ENCODE results near the gene PRPF4. TPM values are rescaled to one million over a fixed set of nuclear protein-coding genes. Genes with fewer than 3 reads are reported as not detected.

The PRPF4 gene
- total and polyA plus RNA-seq, 9 of the 15 experiments (the other 6 are each of a cell fraction or from before 2014, with no cell fraction given): 25.8 to 66.0 (median 39.8) TPM

DNA sequence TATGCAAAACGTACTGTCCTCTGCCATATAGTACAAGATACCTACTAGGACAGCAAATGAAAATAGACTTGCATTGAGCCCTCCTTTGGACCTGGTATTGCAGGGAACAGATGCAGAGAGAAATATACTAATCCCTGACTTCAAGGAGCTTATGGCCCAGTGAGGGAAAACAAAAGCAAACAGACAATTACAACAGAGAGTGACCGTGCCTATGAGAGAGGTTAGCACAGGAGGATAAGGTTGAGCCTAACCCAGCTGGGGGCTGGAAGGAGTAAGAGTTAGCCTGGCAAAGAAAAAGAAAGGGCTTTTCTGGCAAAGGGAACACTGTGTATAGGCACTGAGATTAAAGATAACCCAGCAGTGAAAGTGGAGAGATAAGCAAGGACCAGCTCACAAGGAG is 5.6 kb upstream of the PRPF4 start (continued):
- TF ChIP-seq ZNF140 (CRISPR knock-in tag; IDR thresholded peaks at IDR 0.05) (no peak), ETV5 (CRISPR knock-in tag; IDR thresholded peaks at IDR 0.05; ENCODE audit: low read depth) (no peak), JUNB (CRISPR knock-in tag; conservative IDR thresholded peaks at IDR 0.05) (no peak), MAFK (IDR thresholded peaks at IDR 0.05; ENCODE audit: low read length) (no peak), TAF15 (IDR thresholded peaks at IDR 0.05; ENCODE audit: low read depth, low read length) (no peak)
- TF ChIP-seq, protein P1, sequence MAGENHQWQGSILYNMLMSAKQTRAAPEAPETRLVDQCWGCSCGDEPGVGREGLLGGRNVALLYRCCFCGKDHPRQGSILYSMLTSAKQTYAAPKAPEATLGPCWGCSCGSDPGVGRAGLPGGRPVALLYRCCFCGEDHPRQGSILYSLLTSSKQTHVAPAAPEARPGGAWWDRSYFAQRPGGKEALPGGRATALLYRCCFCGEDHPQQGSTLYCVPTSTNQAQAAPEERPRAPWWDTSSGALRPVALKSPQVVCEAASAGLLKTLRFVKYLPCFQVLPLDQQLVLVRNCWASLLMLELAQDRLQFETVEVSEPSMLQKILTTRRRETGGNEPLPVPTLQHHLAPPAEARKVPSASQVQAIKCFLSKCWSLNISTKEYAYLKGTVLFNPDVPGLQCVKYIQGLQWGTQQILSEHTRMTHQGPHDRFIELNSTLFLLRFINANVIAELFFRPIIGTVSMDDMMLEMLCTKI (IDR thresholded peaks at IDR 0.05; ENCODE audit: partially characterized antibody): no peak
- TF ChIP-seq, protein P2, sequence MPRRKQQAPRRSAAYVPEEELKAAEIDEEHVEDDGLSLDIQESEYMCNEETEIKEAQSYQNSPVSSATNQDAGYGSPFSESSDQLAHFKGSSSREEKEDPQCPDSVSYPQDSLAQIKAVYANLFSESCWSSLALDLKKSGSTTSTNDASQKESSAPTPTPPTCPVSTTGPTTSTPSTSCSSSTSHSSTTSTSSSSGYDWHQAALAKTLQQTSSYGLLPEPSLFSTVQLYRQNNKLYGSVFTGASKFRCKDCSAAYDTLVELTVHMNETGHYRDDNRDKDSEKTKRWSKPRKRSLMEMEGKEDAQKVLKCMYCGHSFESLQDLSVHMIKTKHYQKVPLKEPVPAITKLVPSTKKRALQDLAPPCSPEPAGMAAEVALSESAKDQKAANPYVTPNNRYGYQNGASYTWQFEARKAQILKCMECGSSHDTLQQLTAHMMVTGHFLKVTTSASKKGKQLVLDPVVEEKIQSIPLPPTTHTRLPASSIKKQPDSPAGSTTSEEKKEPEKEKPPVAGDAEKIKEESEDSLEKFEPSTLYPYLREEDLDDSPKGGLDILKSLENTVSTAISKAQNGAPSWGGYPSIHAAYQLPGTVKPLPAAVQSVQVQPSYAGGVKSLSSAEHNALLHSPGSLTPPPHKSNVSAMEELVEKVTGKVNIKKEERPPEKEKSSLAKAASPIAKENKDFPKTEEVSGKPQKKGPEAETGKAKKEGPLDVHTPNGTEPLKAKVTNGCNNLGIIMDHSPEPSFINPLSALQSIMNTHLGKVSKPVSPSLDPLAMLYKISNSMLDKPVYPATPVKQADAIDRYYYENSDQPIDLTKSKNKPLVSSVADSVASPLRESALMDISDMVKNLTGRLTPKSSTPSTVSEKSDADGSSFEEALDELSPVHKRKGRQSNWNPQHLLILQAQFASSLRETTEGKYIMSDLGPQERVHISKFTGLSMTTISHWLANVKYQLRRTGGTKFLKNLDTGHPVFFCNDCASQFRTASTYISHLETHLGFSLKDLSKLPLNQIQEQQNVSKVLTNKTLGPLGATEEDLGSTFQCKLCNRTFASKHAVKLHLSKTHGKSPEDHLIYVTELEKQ (CRISPR knock-in tag; IDR thresholded peaks at IDR 0.05): no peak
- TF ChIP-seq, protein P3, sequence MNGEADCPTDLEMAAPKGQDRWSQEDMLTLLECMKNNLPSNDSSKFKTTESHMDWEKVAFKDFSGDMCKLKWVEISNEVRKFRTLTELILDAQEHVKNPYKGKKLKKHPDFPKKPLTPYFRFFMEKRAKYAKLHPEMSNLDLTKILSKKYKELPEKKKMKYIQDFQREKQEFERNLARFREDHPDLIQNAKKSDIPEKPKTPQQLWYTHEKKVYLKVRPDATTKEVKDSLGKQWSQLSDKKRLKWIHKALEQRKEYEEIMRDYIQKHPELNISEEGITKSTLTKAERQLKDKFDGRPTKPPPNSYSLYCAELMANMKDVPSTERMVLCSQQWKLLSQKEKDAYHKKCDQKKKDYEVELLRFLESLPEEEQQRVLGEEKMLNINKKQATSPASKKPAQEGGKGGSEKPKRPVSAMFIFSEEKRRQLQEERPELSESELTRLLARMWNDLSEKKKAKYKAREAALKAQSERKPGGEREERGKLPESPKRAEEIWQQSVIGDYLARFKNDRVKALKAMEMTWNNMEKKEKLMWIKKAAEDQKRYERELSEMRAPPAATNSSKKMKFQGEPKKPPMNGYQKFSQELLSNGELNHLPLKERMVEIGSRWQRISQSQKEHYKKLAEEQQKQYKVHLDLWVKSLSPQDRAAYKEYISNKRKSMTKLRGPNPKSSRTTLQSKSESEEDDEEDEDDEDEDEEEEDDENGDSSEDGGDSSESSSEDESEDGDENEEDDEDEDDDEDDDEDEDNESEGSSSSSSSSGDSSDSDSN (IDR thresholded peaks at IDR 0.05; ENCODE audit: borderline replicate concordance in 1 of 2, low read depth in 2 of 2, low read length in 2 of 2): no peak

All from K562 (cell line).